Tibial artery (tissue), 4 donors: ENCODE results near the gene DAPK2.

ENCODE experiments used
- DNase-seq, 2 donors: peaks; one replicate each; pipeline ENCODE4 v3.0.0-alpha.2; 2019
- H3K27ac ChIP-seq, 2 donors: fragments of 200-600 bp; sonication (generic) in 1 of 2; 1 replicate in 1 of 2; 2 replicates in 1 of 2; pipeline ENCODE4 v1.5.1; 2018 to 2019; ENCODE audit warnings: mild to moderate bottlenecking in 1 of 2
- H3K27me3 ChIP-seq, 2 donors: fragments of 200-600 bp; sonication (generic) in 1 of 2; one replicate each; pipeline versions ENCODE4 v1.5.1 to v1.6.0; 2016 to 2019
- H3K36me3 ChIP-seq, 3 donors: fragments of 200-600 bp; sonication (generic) in 2 of 3; one replicate each; pipeline ENCODE4 v1.5.1; 2016 to 2019; ENCODE audit warnings: mild to moderate bottlenecking in 2 of 3
- H3K4me1 ChIP-seq, 4 donors: fragments of 200-600 bp; sonication (generic) in 2 of 4; 1 replicate in 3 of 4; 2 replicates in 1 of 4; pipeline ENCODE4 v1.5.1; 2016 to 2019
- H3K4me3 ChIP-seq, 2 donors: fragments of 200-600 bp; sonication (generic) in 1 of 2; 1 replicate in 1 of 2; 2 replicates in 1 of 2; pipeline ENCODE4 v1.5.1; 2018 to 2019; ENCODE audit warnings: mild to moderate bottlenecking in 2 of 2
- H3K9me3 ChIP-seq, 3 donors: fragments of 200-600 bp; sonication (generic) in 1 of 3; one replicate each; pipeline ENCODE4 v1.5.1; 2016 to 2019
- intact Hi-C: fragments of 100-400 bp; cut with DNase I; formaldehyde crosslinking; loops from one replicate; pipeline ENCODE4 v1.15.0; 2023; ENCODE audit warnings: low total_unique reads
- TF ChIP-seq, protein P1 (sequence below), 2 experiments: fragments of 200-600 bp in 1 of 2; fragments of 450-650 bp in 1 of 2; IDR thresholded peaks; one replicate each; pipeline ENCODE4 v1.5.1; 2017 to 2019; ENCODE audit warnings: antibody characterized with exemption in 2 of 2, mild to moderate bottlenecking in 1 of 2, moderate library complexity in 1 of 2

The DAPK2 gene

DNA sequence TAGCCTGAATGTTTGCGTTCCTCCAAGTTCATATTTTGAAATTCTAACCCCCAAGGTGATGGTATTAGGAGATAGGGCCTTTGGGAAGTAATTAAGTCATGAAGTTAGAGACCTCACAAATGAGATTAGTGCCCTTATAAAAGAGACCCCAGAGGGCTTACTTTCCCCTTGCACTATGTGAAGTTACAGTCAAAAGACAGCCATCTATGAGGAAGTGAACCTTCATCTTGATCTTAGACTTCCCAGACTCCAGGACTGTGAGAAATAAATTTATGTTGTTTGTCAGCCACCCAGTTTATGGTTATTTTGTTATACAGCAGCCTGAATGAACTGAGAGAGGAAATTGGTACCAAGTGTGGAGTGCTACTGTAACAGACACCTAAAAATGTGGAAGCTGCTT is 74.4 kb downstream of the DAPK2 start:
- Histone ChIP-seq H3K36me3 (no peaks in the 10 kb centered on the region), H3K4me1 (peaks cover 0 to 18% (median 14%) of the 10 kb centered on the region in 4 donors), H3K4me3 (no peak overlapping the region), H3K27ac (no peak overlapping the region), H3K9me3 (no peaks in the 10 kb centered on the region), H3K27me3 (no peaks in the 10 kb centered on the region)
- intact Hi-C loops: no loop called here
- no peak for DNase-seq
- TF ChIP-seq, protein P1, sequence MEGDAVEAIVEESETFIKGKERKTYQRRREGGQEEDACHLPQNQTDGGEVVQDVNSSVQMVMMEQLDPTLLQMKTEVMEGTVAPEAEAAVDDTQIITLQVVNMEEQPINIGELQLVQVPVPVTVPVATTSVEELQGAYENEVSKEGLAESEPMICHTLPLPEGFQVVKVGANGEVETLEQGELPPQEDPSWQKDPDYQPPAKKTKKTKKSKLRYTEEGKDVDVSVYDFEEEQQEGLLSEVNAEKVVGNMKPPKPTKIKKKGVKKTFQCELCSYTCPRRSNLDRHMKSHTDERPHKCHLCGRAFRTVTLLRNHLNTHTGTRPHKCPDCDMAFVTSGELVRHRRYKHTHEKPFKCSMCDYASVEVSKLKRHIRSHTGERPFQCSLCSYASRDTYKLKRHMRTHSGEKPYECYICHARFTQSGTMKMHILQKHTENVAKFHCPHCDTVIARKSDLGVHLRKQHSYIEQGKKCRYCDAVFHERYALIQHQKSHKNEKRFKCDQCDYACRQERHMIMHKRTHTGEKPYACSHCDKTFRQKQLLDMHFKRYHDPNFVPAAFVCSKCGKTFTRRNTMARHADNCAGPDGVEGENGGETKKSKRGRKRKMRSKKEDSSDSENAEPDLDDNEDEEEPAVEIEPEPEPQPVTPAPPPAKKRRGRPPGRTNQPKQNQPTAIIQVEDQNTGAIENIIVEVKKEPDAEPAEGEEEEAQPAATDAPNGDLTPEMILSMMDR (IDR thresholded peaks at IDR 0.05): no peak

DNA sequence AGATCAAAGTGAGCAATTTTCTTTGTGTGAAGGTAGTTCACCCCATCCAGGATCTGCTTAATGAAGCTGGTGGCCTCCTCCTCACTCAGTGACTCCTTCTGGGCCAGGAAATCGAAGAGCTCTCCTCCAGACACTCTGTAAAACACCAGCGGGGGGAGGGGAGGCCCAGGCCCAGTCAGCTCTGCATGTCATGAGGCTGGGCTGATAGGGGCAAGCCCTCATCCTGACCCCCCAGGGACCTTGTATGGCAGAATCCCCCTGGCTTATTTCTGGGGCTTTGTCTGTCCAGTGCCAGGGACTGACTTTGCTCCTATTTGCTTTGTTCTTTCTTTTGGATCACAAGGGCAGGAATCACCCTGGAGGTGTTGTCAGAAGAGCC is 74.9 kb downstream of the DAPK2 start:
- Histone ChIP-seq H3K27ac (no peak overlapping the region), H3K27me3 (no peaks in the 10 kb centered on the region), H3K4me1 (peaks cover 0 to 18% (median 14%) of the 10 kb centered on the region in 4 donors), H3K4me3 (no peak overlapping the region), H3K9me3 (no peaks in the 10 kb centered on the region), H3K36me3 (no peaks in the 10 kb centered on the region)
- intact Hi-C loops: no loop called here
- DNase-seq: no peak
- TF ChIP-seq, protein P1 (IDR thresholded peaks at IDR 0.05): no peak

DNA sequence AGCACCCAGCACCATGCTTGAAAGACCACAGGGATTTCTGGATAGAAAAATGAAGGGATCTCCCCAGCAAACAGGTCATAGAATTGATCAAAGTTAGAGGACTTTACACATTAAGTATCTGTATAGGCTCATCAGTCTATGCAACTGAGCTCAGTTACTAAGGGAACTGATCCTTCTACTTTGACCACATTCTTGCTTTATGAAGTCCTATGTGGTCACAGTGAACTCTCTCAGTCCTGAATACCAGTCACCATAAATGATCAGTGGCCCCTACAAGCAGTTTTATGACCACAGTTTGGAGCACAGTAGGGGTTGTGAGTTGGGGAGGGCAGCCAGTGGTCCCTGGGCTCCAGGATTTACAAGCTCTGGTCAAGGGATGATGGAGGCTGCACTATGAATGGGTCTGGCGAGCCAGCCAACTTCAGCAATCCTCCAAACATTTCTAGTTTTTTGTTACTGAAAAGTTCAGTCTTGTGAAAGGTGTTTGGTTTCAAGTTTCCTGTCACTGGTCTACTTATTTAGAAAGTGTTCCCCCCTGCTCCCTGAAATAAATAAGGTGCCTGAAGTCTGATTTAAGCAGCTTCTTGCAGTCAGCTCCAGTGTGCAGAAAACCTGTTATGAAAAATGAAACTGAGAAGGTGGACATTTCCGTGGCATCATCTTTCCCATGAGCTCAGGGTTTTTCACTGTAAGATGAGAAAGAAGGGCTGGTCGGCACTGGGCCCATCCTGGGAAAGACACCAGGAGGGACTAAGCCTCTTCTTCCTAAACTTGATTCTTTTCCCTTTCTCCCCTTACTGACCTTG is 75.5 kb downstream of the DAPK2 start:
- Histone ChIP-seq H3K4me3 (no peak overlapping the region), H3K4me1 (peaks cover 0 to 18% (median 14%) of the 10 kb centered on the region in 4 donors), H3K9me3 (no peaks in the 10 kb centered on the region), H3K36me3 (no peaks in the 10 kb centered on the region), H3K27me3 (no peaks in the 10 kb centered on the region), H3K27ac (no peak overlapping the region)
- TF ChIP-seq, protein P1 (IDR thresholded peaks at IDR 0.05): no peak
- no peak for DNase-seq
- intact Hi-C loops: no loop called here

DNA sequence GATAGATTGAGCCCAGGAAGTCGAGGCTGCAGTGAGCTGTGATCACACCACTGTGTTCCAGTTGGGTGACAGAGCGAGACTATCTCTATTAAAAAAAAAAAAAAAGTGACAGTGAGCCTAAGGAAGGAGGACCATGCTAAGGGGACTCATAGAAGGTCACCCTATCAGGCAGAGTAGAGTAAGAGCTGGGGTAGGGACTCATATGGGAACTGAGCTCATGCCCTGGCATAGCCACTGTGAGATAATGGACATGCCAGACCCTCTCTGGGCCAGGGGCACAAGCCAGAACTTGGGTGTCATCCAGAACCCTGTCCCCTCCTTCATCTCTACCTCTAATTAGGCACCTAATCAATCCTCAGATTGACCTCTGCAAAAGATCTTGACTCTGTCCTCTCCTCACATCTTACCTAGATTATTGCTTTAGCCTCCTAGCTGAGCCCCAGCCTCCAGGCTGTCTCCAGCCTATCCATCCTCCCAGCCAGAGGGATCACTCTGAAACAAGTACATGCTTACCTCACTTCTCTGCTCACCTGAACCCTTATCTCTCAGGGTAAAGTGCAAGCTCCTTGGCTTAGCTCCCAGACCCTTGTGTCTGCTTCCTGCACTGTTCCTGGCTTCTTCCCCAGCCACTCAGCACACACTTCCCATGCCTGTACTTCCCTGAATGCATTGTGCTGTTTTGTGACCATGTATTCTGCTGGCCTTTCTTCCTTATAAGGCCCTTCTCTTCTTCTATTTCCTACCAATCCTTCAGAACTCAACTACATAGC is 76.4 kb downstream of the DAPK2 start:
- Histone ChIP-seq H3K4me1 (peaks cover 0 to 18% (median 10%) of the 10 kb centered on the region in 4 donors), H3K4me3 (no peak overlapping the region), H3K36me3 (no peaks in the 10 kb centered on the region), H3K9me3 (no peaks in the 10 kb centered on the region), H3K27ac (no peak overlapping the region), H3K27me3 (no peaks in the 10 kb centered on the region)
- intact Hi-C loops: no loop called here
- TF ChIP-seq, protein P1 (IDR thresholded peaks at IDR 0.05): no peak
- no peak for DNase-seq

DNA sequence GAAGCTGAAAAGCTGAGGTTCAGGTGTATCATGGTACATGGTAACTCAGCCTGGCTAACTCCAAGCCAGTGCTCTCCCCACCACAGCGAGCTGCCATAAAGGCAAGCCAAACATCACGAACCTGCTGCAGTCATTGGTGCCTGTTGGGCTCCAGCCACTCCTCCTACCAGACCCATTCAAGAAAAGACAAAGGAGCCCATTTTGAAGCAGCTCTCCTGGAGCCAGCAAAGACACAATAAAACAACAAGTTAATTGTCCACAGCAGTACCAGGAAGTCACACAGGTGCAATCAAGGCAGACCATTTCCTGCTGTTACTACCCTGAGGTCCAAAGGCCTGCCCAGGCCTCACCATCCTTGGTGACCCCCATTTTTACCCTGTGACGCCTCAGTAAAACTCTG is 77.6 kb downstream of the DAPK2 start:
- no peaks in the 10 kb centered on the region for H3K36me3 ChIP-seq
- no peak overlapping the region for H3K27ac ChIP-seq
- intact Hi-C loops: no loop called here
- TF ChIP-seq, protein P1 (IDR thresholded peaks at IDR 0.05): no peak
- H3K4me3 ChIP-seq: no peak overlapping the region
- H3K27me3 ChIP-seq: no peaks in the 10 kb centered on the region
- peaks cover 0 to 11% (median 2%) of the 10 kb centered on the region in 4 donors for H3K4me1 ChIP-seq
- peaks cover 0 to 5% (median 0%) of the 10 kb centered on the region in 3 donors for H3K9me3 ChIP-seq
- no peak for DNase-seq
